ENCODE results near the gene COLQ. TPM values are rescaled to one million over a fixed set of nuclear protein-coding genes. Genes with fewer than 3 reads are reported as not detected.

The COLQ gene
- total RNA-seq, 4 donors from 2014 or later: 1.9 to 10.2 (median 3.6) TPM

DNA sequence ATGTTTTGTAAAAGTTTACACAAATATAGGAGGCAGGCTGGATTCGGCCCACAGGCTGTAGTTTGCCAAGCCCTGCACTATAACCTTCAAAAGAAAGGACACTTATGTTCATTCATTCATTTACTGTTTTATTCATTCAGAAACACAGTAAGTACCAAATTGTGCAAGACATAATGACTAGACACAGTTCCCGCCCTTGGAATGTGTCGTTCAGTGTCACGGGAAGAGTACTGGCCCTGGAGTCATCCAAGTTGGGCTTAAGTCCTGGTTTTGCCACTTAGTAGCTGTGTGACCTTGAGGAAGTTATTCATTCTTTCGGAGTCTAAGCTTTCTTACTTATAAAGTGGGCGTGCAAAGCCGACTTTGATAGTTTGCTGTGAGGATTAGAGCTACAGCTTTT lies 22.0 kb downstream of the COLQ start:
- DNase-seq (ENCODE audit: low spot score in 2 of 2): no peak
- 43 to 46% methylated on average over 7 of the region's 7 CpGs for WGBS, 2 donors
- no peaks in the 10 kb centered on the region for H3K27me3 ChIP-seq

DNA sequence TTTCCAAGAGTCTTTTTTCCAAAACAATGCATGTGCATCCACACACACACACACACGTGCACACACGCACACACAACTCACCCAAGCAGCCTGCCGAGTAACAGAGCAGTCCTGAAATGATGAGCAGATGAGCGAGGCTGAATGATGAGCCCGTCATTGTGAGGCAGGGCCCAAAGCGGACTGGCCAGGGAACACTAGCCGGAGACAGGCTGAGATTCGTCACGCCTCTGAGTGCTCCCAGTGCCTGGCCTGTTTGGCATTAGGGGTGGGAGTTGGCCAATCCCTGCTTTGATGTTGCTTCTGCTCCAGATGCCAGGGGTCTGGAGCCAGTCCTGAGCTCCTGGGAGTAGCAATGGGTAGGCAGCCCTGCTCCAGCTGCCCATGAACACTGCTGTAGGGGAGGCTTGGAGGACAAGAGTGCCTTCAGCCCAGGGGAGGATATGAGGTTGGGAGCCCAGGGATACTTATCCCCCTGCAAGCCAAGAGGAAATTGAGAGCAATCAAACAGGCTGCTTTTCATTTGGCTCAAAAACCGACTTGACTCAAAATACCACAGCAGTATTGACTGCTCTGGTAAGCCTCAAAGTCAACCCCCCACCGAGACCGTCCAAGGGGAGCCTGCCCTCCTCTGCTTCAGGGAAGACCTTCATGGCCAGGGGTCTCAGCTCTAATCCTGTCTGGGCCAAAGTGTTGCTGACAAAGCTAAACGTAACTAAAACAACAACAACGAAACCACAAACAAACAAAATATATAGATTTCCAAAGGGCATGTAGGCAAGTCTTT lies 22.9 kb downstream of the COLQ start:
- Histone ChIP-seq H3K9me3 (no peaks in the 10 kb centered on the region), H3K27me3 (no peaks in the 10 kb centered on the region), H3K4me3 (no peak overlapping the region), H3K4me1 (peaks cover 0 to 26% (median 0%) of the 10 kb centered on the region in 4 donors), H3K27ac (no peak overlapping the region), H3K36me3 (no peaks in the 10 kb centered on the region)
- no peak for DNase-seq (ENCODE audit: low spot score in 2 of 2)
- TF ChIP-seq POLR2A (IDR thresholded peaks at IDR 0.05): no peak
- TF ChIP-seq, protein P1, sequence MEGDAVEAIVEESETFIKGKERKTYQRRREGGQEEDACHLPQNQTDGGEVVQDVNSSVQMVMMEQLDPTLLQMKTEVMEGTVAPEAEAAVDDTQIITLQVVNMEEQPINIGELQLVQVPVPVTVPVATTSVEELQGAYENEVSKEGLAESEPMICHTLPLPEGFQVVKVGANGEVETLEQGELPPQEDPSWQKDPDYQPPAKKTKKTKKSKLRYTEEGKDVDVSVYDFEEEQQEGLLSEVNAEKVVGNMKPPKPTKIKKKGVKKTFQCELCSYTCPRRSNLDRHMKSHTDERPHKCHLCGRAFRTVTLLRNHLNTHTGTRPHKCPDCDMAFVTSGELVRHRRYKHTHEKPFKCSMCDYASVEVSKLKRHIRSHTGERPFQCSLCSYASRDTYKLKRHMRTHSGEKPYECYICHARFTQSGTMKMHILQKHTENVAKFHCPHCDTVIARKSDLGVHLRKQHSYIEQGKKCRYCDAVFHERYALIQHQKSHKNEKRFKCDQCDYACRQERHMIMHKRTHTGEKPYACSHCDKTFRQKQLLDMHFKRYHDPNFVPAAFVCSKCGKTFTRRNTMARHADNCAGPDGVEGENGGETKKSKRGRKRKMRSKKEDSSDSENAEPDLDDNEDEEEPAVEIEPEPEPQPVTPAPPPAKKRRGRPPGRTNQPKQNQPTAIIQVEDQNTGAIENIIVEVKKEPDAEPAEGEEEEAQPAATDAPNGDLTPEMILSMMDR (IDR thresholded peaks at IDR 0.05): no peak
- TF ChIP-seq EP300 (IDR thresholded peaks at IDR 0.05): no peak
- WGBS, 2 donors: 70 to 73% methylated on average over 14 of the region's 14 CpGs

More for the DNA sequence above, 22.0 kb downstream of the COLQ start:
- H3K4me3 ChIP-seq: no peak overlapping the region
- TF ChIP-seq POLR2A (IDR thresholded peaks at IDR 0.05): no peak
- no peak for TF ChIP-seq EP300 (IDR thresholded peaks at IDR 0.05)
- TF ChIP-seq, protein P1 (IDR thresholded peaks at IDR 0.05): no peak
- no peaks in the 10 kb centered on the region for H3K36me3 ChIP-seq
- peak overlapping the region in 1 of 4 donors; percentile 32 for H3K27ac ChIP-seq
- no peaks in the 10 kb centered on the region for H3K9me3 ChIP-seq
- peaks cover 0 to 26% (median 0%) of the 10 kb centered on the region in 4 donors for H3K4me1 ChIP-seq

DNA sequence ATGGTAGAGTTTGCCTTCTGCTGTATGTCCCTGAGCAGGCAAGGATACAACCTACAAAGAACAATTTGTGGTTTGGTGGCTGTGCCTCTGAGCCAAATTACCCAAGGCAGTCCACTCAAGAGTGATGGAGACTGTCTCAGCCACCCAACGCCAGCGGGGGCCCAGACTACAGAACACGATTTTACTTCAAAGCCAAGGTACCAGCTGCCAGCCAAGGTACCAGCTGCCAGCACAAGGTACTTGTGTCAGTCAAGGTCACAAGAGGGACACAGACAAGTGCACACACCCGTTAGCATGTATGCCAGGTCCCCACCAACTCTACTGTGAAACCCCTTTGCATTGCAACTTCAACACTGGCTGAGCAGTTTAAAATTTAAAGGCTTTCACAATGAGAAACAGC lies 23.5 kb downstream of the COLQ start:
- H3K36me3 ChIP-seq: no peaks in the 10 kb centered on the region
- H3K9me3 ChIP-seq: no peaks in the 10 kb centered on the region
- no peaks in the 10 kb centered on the region for H3K27me3 ChIP-seq
- H3K4me3 ChIP-seq: no peak overlapping the region
- H3K4me1 ChIP-seq: peaks cover 0 to 26% (median 0%) of the 10 kb centered on the region in 4 donors
- no peak for DNase-seq (ENCODE audit: low spot score in 2 of 2)
- TF ChIP-seq, protein P1 (IDR thresholded peaks at IDR 0.05): no peak
- TF ChIP-seq EP300 (IDR thresholded peaks at IDR 0.05) (no peak), POLR2A (IDR thresholded peaks at IDR 0.05) (no peak)
- 92% methylated on average over 4 of the region's 4 CpGs for WGBS, 2 donors
- H3K27ac ChIP-seq: no peak overlapping the region

DNA sequence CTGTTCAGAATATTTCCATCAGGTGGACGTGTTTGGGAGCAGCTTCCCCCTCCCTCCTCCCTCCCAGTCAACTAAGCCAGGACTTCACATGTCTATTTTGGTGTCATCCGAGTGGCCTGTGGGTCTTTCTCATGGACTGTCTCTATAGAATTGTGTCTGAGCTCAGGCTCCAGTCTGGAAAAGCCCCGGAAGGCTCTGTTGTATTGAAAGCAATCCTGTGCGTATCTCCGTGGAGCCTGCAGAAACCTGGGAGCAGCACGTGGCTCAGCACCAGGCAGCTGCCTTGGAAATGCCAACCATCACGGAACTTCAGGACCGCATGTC lies 25.2 kb downstream of the COLQ start:
- 57 to 65% methylated on average over 8 of the region's 8 CpGs for WGBS, 2 donors
- Histone ChIP-seq H3K9me3 (no peaks in the 10 kb centered on the region), H3K36me3 (no peaks in the 10 kb centered on the region), H3K4me1 (peaks cover 0 to 26% (median 0%) of the 10 kb centered on the region in 4 donors), H3K27me3 (no peaks in the 10 kb centered on the region), H3K27ac (no peak overlapping the region), H3K4me3 (no peak overlapping the region)
- TF ChIP-seq POLR2A (IDR thresholded peaks at IDR 0.05) (no peak), EP300 (IDR thresholded peaks at IDR 0.05) (no peak)
- TF ChIP-seq, protein P1 (IDR thresholded peaks at IDR 0.05): no peak
- DNase-seq (ENCODE audit: low spot score in 2 of 2): no peak

DNA sequence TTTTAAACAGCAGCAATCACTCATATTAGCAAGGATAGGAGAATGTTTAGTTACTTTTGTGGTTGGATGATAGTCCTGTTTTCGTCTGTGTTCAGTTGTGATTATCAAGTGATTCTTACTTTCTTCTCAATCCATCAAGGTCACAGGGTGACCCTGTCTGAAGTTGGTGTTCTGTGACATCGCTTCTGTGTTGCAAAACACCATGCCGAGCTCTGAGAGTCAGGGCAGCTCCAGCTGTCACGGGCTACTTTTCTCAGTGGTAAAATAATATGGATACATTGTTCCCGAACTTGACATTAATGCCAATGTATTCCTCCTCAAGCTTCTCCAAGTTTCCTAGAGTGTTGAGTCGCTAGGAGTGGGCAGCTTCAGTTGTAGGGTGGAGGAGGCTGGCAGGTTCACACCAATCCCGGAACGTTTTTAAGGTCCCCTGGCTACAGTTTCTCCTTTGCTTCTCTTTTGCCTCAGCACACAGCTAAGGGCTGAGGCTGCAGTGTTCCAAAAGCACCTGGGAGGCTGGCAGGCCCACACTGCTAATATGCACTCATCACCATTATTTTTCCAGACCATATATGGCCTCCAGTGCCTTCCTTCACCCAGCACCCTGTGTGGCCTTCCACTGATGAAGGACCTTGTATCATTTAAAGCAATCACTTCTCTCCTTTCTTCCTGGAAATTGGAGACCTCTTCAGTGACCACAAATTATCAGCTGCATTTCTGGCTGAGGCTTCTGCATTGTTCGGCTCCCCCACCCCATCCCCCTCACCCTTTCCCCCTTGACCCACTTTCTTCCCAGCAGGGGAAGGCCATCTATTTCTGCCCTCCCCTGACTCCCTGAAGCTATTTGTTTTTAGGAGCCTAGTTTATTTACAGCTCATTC lies 25.8 kb downstream of the COLQ start:
- TF ChIP-seq EP300 (IDR thresholded peaks at IDR 0.05) (no peak), POLR2A (IDR thresholded peaks at IDR 0.05) (no peak)
- TF ChIP-seq, protein P1 (IDR thresholded peaks at IDR 0.05): no peak
- peaks cover 0 to 25% (median 0%) of the 10 kb centered on the region in 4 donors for H3K4me1 ChIP-seq
- H3K27me3 ChIP-seq: no peaks in the 10 kb centered on the region
- no peak overlapping the region for H3K27ac ChIP-seq
- no peaks in the 10 kb centered on the region for H3K9me3 ChIP-seq
- 55 to 64% methylated on average over 9 of the region's 9 CpGs for WGBS, 2 donors
- H3K36me3 ChIP-seq: no peaks in the 10 kb centered on the region
- no peak overlapping the region for H3K4me3 ChIP-seq
- DNase-seq (ENCODE audit: low spot score in 2 of 2): no peak

All from tibial nerve (tissue), 4 donors.